ENCODE measurements around the gene SGPP1.
"Not testable (repeated sequence)": the region's sequence is repeated elsewhere in the genome, so short reads cannot be mapped to it uniquely, and the experiment has no call there.

Gene SGPP1

DNA sequence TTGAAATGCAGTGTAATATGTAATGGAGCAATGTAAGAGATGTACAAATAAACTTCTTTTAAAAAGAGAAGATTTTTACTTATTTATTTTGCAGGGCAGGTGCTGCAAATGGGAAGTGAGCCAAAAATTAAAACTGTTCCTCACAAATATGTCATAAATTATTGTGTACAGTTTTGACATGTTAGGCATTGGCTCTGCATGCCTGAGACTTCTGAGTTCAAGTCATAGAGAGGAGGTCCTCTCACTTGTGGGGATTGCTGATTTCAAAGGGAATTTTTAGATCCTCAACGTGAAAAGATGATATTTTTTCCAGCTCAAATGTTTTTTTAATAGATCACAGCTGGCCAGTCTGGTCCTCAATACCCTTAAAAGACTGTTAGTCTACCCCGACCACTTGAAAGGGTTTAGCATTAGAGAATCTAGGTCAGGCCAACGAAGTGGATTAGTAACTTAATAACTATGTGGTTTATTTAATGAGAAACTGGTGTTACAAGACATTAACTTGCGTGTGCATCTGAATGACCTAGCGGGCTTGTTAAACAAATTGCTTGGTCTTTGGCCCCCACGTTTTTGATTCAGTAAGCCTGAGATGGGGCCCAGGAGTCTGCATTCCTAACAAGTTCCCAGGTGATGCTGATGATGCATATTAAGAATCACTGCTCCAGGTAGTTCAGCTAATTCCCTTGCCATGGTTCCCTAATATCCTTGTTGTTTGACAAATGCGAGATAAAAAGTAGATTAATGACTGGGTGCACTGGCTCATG, 55.3 kb downstream of the SGPP1 start:
- DNase-seq (ENCODE audit: low spot score): no peak

DNA sequence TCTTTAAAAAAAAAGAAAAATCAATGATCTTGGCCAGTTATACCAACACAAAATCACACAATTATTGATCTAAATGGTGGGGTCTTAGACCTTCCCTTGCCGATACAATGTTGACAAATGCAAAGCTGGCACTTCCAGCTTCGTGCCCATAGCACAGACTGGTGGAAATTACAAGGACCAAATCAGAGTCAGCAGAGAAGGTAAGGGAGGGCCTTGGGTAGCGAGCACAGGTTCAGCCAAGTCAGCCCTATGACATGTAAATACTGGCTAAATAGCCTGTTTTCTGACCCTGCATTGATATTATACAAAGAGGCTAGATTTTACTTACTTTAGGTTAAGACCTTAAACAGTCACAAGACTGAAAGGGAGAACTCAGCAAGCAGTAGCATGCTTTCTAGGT, 55.9 kb downstream of the SGPP1 start:
- DNase-seq (ENCODE audit: low spot score): no peak

DNA sequence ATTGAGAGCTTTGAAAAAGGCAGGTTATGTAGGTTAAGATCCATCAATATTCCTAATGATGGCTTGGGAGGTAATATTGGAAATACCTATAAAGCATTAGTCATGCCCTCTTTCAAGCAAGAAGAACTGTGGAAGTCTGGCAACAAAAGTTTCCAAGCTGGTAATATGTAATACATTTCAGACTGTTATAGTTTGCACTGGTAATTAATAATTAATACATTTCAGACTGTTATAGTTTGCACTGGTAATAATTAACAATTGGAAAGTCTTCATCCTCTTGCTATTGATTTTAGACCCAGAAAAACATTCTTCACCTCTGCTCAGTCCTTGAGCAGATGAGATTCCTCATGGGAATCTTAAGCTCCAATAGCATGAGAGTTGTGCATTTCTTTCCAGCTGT, 57.2 kb downstream of the SGPP1 start:
- no peak for DNase-seq (ENCODE audit: low spot score)

DNA sequence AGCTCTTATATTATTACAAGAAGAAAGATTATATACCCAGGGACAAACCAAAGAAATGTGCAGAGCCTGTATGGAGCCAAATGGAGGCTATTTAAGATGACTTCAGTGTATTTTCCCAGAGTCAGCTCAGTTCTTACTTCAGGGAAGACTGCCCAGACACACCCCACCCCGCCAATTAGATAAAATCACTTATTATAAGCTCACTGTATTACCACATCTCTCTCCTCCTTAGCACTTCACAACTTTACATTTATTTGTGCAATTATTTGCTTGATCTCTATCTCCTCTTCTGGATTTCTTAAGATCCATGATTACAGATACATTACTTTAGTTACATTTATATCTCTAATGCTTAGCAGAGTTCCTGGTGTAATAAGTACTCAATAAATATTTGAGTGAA, 61.5 kb downstream of the SGPP1 start:
- DNase-seq (ENCODE audit: low spot score): no peak

DNA sequence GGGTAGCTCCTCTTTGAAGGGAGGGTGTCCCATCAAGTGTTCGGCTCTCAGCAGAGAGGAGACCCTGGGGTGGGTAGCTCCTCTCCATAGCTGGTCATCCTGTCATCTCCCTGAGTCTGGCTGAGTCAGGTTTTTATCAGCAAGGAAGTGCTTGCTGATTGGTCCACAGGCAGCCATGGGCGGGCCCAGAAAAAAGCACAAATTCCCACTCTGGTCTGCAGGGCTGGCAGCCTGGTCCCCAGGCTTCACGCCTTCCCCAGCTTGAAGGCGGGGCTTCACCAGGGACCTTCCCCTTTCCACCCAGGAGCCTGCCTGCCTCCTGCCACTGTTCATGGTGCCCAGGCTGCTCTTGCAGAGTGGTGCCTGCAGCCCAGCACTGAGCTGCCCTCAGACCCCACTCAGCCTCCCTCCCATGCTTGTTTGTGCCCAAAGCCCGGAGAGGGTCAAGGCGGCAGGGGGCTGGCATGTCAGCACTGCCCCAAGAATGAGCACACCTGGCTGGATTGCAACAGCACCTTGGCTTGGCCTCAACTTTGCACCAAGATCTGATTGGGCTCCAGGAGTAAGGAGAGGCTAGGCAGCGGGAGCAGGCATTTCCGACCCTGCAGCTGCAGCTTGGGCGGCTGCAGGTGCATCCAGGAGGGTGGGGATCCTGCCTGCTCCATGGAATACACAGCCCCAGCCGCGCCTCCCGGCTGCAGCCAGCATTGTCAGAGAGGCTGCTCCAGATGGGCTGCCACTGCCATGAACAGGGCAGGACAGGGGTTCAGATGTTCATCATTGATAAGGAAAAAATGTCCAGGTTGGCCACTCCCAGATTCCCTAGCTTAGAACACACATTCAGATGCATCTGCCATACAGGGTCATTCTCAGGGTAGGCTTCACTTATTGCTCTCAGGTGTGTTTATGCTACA, 64.2 kb downstream of the SGPP1 start:
- no peak for DNase-seq (ENCODE audit: low spot score)

DNA sequence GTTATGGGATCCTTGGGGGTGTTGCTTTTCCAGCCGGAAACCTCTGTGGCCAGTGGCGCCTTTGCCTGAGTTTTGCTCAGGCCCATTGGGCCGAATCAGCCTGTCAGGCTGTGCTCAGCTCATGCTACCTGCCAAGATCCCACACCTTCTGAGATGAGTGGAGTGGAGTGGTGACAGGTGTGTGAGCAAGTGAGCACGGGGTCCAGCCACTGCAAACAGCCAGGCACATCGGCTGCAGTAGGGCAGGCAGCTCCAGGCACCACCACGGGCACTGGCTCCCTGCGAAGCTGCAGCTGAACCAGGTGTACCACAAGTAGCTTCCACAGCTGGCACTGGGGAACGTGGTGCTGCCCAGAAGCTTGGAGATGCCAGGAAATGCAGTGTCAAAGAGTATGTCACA, 65.1 kb downstream of the SGPP1 start:
- DNase-seq (ENCODE audit: low spot score): no peak

DNA sequence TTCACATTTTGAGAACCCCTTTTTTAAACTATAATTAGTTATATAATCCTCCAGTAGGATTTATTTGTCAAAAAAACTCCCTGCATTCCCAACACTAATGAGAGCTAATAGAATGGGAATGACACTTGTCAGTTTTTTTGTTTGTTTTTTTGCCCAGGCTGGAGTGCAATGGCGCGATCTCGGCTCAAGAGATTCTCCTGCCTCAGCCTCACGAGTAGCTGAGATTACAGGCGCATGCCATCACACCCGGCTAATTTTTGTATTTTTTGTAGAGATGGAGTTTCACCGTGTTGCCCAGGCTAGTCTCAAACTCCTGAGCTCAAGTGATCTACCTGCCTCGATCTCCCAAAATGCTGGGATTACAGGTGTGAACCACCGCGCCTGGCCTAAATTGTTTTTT, 66.0 kb downstream of the SGPP1 start:
- not testable (repeated sequence) for DNase-seq (ENCODE audit: low spot score)

DNA sequence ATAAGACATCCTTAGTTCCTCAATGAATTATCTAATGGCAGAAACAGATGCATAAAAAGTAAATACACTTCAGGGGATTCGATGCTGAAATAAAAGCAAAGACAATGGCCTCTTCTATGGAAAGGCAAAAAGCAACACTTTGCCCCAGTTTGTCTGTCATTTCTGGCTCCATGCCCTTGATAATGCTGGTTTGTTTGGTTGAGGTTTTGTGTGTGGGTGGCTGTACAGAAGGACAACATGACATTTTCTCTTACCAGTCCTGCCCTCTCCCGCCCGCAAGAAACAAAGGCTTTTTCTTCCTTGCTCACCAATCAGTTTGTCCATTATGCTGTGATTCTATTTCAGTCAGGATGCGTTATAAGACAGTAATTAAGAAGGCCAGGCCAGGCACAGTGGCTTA, 68.1 kb downstream of the SGPP1 start:
- DNase-seq (ENCODE audit: low spot score): peak; percentile 93

DNA sequence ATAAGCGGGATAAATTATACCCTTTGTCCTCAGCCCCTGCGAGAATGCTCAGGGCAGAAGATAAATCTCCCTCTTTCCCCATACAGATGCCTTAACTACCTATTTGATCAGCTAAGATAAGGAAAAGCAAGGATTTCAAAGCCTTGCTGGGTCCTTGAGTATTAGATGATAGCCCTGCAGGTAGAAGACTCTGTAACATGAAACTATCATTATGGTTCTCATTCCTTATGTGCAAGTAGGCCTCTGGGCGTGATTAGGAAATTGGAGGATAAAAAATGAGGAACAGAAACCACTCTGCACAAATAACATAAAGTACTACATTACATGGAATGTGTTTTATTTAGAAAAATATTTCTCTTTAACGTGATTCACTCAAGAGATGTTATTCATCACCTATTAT, 71.7 kb downstream of the SGPP1 start:
- DNase-seq (ENCODE audit: low spot score): no peak

DNA sequence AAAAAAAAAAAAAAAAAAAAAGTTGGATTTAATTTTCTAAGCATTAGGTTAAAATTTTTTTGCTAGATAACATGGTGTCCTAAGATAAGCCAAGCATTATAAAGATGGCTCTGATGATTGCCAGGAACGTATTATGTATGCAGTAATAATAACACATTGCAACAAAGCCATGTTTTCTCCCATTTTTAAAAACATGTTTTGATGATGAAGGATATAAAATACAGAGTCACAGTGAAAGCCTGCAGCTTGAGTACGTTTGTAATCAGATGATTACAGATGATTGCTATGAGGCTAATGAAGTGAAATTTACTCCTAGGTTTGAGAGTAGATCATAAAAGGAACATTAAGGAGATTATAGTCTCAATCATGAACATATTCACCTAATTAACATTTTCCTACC, 72.9 kb downstream of the SGPP1 start:
- no peak for DNase-seq (ENCODE audit: low spot score)

DNA sequence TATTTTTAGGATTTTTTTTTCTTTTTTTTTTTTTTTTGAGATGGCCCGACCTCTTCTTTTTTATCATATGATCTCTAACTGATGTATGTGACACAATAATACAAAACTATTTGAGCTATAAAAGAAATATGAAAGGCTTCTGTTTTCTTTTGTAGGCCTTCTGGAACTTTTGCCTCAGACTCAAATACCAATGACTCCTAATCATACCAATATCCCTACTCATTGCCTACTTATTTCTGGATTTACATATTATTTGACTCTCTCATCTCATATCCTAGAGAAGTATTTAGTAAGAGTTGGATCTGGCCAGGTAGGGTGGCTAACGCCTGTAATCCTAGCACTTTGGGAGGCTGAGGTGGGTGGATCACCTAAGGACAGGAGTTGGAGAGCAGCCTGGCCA, 73.5 kb downstream of the SGPP1 start:
- no peak for DNase-seq (ENCODE audit: low spot score)

DNA sequence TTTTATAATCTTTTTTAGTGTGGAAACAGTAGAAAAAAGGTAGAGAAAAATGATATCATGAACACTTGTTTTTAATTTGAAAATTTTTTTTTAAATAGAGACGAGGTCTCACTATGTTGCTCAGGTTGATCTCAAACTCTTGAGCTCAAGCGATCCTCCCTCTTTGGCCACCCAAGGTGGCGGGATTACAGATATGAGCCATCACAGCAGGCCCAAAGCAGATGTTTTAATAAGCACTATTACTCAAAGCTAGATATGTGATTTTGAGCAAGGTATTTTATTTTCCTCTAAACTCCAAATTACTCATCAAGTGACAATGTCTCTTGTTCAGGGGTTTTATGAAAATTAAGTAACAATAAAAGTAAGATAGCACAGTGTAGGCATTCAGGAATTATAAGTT, 75.5 kb downstream of the SGPP1 start:
- DNase-seq (ENCODE audit: low spot score): no peak

DNA sequence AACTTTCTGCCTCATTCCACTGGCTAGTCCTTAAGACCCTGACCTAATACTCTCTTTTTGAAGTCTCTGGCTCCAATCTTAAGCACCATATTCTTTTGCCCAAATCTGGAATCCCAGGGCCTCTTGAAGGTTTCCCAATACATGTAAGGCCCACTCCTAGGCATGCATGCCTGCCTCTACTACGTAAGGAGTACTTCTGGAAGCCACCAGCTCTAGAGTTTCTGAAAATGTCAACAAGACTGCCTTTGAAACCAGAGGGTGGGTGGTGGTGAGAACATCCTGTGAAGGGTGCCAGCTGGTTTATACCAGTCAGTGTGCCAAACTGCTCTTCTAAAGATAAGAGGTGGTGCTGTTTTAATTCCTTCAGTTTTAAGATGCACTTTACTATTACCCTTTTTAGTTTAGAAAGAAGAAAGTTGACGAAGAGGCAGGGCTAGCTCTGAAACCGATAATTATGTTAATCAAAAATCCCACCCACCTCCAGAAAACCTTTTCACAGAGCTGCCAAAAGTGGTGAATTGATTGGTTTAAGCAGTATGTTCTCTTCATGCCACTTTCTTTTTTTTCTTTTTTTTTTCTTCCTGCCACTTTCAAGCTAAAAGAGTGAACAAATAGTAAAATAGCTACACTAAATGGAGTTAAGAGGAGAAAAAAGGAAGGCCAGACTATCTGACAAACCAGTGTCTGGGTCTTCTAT, 77.5 kb downstream of the SGPP1 start:
- no peak for DNase-seq (ENCODE audit: low spot score)

DNA sequence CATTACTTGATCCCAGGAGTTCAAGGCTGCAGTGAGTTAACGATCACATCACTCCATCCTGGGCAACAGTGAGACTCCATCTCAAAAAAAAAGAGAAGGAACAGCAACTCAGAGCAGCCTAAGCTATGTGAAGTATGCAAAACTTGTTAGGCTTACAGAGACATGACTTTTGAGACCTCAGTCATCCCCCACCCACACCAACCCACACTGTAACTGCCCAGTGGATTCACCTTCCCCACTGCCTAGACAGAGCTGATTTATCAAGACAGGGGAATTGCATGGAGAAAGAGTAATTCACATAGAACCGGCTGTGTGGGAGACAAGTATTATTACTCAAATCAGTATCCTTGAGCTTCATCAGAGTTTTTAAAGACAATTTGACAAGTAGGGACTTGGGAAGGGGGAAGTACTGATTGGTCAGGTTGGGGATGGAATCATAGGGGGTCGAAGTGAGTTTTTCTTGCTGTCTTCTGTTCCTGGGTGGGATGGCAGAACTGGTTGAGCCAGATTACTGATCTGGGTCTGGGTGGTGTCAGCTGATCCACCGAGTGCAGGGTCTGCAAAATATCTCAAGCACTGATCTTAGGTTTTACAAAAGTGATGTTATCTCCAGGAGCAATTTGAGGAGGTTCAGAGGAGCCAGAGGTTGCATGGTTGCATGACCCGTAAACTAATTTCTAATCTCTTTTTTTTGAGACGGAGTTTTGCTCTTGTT, 80.0 kb downstream of the SGPP1 start:
- no peak for DNase-seq (ENCODE audit: low spot score)

DNA sequence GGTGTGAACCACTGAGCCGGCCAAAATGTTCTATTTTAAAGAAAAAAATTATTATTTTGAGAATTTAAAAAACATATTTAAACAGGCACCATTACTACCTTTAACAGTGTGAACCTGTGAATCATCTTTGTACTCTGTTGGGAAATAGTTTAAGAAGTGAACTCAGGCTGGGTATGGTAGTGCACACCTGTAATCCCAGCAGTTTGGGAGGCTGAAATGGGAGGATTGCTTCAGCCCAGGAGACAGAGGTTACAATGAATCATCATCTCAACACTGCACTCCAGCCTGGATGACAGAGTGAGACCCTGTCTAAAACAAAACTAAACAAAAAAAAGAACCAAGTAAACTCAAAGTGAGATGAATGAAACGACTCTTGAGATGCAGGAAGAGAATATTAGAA, 83.1 kb downstream of the SGPP1 start:
- no peak for DNase-seq (ENCODE audit: low spot score)

DNA sequence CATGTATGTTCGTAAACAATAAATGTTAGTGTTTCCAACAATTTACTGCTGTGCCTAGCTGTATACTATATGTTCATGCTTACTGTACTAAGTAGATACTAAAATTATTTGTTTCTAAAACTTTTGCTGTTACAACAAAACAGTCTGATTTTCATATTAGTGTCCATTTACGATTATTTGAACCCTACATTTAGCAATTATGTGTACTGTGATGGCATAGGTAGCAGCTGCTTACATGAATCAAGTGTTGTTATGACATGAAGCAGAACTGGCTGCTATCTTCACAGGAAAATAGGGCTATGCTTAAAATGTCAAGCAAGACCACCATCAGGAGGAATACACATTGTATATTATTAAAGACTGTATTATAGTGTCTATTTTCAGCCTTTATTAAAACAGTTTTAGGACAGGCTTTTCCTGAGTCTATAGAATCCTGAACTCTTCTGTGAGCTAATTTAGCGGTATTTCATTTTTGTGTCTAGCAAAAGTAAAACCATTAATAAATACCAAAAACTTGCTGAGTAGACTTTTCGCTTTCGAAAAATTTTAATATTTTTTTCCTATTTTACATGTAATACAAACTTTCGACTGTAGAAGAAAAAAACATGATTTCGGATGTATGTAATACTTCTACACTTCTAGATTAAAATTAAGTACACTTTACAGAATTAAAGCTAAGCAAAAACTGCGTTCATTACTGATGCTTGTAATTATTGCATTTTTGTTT, 85.0 kb downstream of the SGPP1 start:
- no peak for DNase-seq (ENCODE audit: low spot score)

DNA sequence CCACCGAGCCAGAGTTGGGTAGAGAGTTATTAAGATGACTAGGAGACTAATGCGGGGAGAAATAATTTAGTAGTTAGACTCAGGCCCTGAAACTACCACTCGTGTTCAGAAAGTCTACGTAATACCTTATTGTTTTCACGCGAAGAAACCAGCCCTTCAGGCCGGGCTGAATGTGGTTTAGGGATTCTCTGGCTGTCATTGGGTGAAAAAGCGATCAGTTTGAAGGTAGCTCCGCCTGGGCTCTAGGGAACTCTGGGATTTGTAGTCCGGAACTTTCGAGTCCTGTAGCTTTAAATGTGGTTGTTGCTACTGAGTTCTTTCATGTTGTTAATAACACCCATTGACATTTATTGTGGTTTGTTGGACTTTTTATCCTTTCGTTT, 85.6 kb downstream of the SGPP1 start:
- peak; percentile 99 for DNase-seq (ENCODE audit: low spot score)

DNA sequence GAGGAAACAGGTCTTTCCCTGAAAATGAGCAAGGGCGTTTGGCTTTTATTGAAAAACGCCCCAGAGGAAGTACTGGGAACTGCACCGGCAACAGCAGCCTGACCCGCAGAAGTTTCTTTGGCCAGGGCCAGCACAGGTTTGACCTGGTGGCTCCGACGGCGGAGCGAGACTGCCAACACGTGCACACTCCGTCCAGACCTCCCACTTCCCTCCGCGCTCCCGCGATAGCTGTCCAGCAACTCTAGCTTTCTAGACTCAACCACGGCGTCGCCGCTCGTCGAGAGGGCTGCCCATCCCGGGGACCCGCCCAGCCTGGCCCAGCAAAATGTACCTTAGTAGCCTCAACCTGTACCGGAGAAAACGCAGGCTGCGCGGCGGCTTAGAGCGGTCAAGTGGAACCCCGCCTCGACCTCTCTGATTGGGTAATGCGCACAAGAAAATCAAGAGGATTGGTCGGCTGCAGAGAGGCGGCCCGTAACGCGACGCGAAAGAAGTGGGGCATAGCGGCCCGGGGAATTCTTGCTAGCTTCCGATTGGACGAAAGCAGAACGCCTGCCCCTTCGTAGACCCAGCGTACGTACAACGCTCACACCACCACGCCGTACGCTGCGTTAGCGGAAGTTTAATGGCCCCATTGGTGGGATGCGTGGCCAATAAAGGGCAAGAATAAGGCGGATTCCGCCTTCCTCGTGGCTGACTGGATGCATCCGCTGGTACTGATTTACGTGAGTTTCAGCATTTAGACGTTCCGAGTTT, 86.2 kb downstream of the SGPP1 start, which contains the start of gene WDR89:
Gene WDR89, minus strand, starts transcription at position 399 of the 756 bp plus-strand sequence. CDS start 41,929 bp downstream, outside the sequence.
- peak; percentile 100 for DNase-seq (ENCODE audit: low spot score)

DNA sequence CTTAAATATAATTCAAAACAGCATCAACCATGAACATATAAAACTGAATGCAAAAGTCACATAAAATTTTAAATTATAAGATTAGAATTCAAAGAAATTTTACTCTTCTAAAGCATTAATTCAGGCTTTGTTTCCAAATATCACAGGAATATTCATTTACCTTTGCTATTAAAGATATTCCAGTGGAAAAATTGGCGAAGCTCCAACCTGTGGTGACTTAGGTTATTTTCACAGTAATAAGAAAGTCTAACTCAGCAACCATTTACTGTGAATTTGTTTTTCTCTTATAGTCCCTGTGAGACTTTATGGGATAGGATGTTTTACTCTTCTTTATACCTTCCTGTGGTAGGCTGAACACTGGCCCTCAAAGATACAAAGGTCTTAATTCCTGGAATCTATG, 89.4 kb downstream of the SGPP1 start:
- no peak for DNase-seq (ENCODE audit: low spot score)

DNA sequence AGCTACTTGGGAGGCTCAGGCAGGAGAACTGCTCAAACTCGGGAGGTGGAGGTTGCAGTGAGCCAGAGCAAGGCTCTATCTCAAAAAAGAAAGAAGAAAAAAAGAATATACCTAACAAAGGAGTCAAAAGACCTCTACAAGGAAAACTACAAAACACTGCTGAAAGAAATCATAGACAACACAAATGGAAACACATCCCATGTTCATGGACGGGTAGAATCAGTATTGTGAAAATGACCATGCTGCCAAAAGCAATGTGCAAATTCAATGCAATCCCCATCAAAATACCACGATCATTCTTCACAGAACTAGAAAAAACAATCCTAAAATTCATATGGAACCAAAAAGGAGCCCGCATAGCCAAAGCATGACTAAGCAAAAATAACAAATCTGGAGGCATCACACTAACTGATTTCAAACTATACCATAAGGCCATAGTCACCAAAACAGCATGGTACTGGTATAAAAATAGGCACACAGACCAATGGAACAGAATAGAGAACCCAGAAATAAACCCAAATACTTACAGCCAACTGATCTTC, 91.7 kb downstream of the SGPP1 start:
- not testable (repeated sequence) for DNase-seq (ENCODE audit: low spot score)

Measured in globus pallidus (tissue), 1 donor.